HepG2 (cell line): Measurements from ENCODE around the gene MYORG. TPM values are rescaled to one million over a fixed set of nuclear protein-coding genes. Genes with fewer than 3 reads are reported as not detected.

Experiments
- ATF7 ChIP-seq, 2 experiments: fragments of 450-650 bp in 1 of 2; sonication (generic) in 1 of 2; formaldehyde crosslinking in 1 of 2; IDR thresholded peaks; 2 replicates each; pipeline versions ENCODE4 v1.4.0 to v1.6.1; 2016 to 2020; ENCODE audit warnings: antibody characterized with exemption in 1 of 2, mild to moderate bottlenecking in 1 of 2, missing genetic modification reagents in 1 of 2
- CENPX ChIP-seq: sonication (generic); formaldehyde crosslinking; IDR thresholded peaks from 2 replicates; pipeline ENCODE4 v1.9.0; 2021; ENCODE audit warnings: mild to moderate bottlenecking, missing genetic modification reagents, moderate library complexity
- EED ChIP-seq: sonication (generic); formaldehyde crosslinking; IDR thresholded peaks from 2 replicates; pipeline ENCODE4 v1.5.0; 2020; ENCODE audit warnings: mild to moderate bottlenecking, missing genetic modification reagents
- KAT7 ChIP-seq: IDR thresholded peaks from 2 replicates; pipeline ENCODE4 v1.6.1; 2018; ENCODE audit warnings: borderline replicate concordance, missing compliant biosample characterization
- MLLT10 ChIP-seq: sonication (generic); formaldehyde crosslinking; IDR thresholded peaks from 2 replicates; pipeline ENCODE4 v1.4.0; 2020; ENCODE audit warnings: missing genetic modification reagents
- NR2F6 ChIP-seq, 2 experiments: IDR thresholded peaks; 2 replicates each; pipeline ENCODE4 v1.6.1; 2016; ENCODE audit warnings: antibody characterized with exemption in 1 of 2, mild to moderate bottlenecking in 1 of 2
- PHF20 ChIP-seq: sonication (generic); formaldehyde crosslinking; IDR thresholded peaks from 2 replicates; pipeline ENCODE4 v1.5.0; 2020; ENCODE audit warnings: mild to moderate bottlenecking, missing genetic modification reagents
- RBM39 ChIP-seq: fragments of 200-400 bp; formaldehyde crosslinking; IDR thresholded peaks from one replicate; pipeline ENCODE4 v1.6.1; 2018; ENCODE audit warnings: antibody characterized with exemption, mild to moderate bottlenecking, low read depth, low read length; ENCODE audit not compliant: poor library complexity, severe bottlenecking
- TBL1XR1 ChIP-seq: fragments of 150-350 bp; IDR thresholded peaks from 2 replicates; pipeline ENCODE4 v1.6.1; 2014; ENCODE audit warnings: borderline replicate concordance, low read length; ENCODE audit not compliant: partially characterized antibody
- TBX2 ChIP-seq: sonication (generic); formaldehyde crosslinking; IDR thresholded peaks from 2 replicates; pipeline ENCODE4 v1.5.0; 2020; ENCODE audit warnings: missing genetic modification reagents, mild to moderate bottlenecking, borderline replicate concordance
- THAP11 ChIP-seq: IDR thresholded peaks from 2 replicates; pipeline ENCODE4 v1.6.1; 2016; ENCODE audit warnings: missing biosample characterization, missing genetic modification reagents
- ZBTB21 ChIP-seq: sonication (generic); formaldehyde crosslinking; IDR thresholded peaks from 2 replicates; pipeline ENCODE4 v1.4.0; 2020; ENCODE audit warnings: missing genetic modification reagents
- ZNF224 ChIP-seq: sonication (generic); formaldehyde crosslinking; IDR thresholded peaks from 2 replicates; pipeline ENCODE4 v1.5.0; 2020; ENCODE audit warnings: mild to moderate bottlenecking, missing genetic modification reagents
- ZNF225 ChIP-seq: sonication (generic); formaldehyde crosslinking; IDR thresholded peaks from 2 replicates; pipeline ENCODE4 v1.4.0; 2020; ENCODE audit warnings: mild to moderate bottlenecking, missing genetic modification reagents
- ZNF34 ChIP-seq: sonication (generic); formaldehyde crosslinking; IDR thresholded peaks from 2 replicates; pipeline ENCODE4 v1.4.0; 2020; ENCODE audit warnings: mild to moderate bottlenecking, missing genetic modification reagents, borderline replicate concordance
- ZNF556 ChIP-seq: sonication (generic); formaldehyde crosslinking; IDR thresholded peaks from 2 replicates; pipeline ENCODE4 v1.4.0; 2020; ENCODE audit warnings: mild to moderate bottlenecking, missing genetic modification reagents, borderline replicate concordance
- ZNF558 ChIP-seq: sonication (generic); formaldehyde crosslinking; IDR thresholded peaks from 2 replicates; pipeline ENCODE4 v1.9.0; 2022; ENCODE audit warnings: mild to moderate bottlenecking, missing genetic modification reagents, borderline replicate concordance
- ZNF652 ChIP-seq: IDR thresholded peaks from 2 replicates; pipeline ENCODE4 v1.6.1; 2016; ENCODE audit warnings: low read depth, borderline replicate concordance
- ZNF766 ChIP-seq: sonication (generic); formaldehyde crosslinking; IDR thresholded peaks from 2 replicates; pipeline ENCODE4 v1.5.0; 2020; ENCODE audit warnings: missing genetic modification reagents, borderline replicate concordance
- ZNF883 ChIP-seq: sonication (generic); formaldehyde crosslinking; IDR thresholded peaks from 2 replicates; pipeline ENCODE4 v1.5.1; 2020; ENCODE audit warnings: mild to moderate bottlenecking, missing genetic modification reagents; ENCODE audit errors: not compliant biosample characterization
- ZSCAN20 ChIP-seq: sonication (generic); formaldehyde crosslinking; IDR thresholded peaks from 2 replicates; pipeline ENCODE4 v1.4.0; 2020; ENCODE audit warnings: missing genetic modification reagents, mild to moderate bottlenecking, borderline replicate concordance
- ZSCAN22 ChIP-seq: sonication (generic); formaldehyde crosslinking; IDR thresholded peaks from 2 replicates; pipeline ENCODE4 v1.4.0; 2020; ENCODE audit warnings: mild to moderate bottlenecking, missing genetic modification reagents
- ZSCAN31 ChIP-seq: sonication (generic); formaldehyde crosslinking; IDR thresholded peaks from 2 replicates; pipeline ENCODE4 v1.5.0; 2020; ENCODE audit warnings: low read depth, mild to moderate bottlenecking, missing genetic modification reagents
- polyA plus RNA-seq, 8 experiments: library from polyadenylated mRNA; depleted of rRNA in 3 of 8; stranded (reverse) in 7 of 8; unstranded in 1 of 8; fragments of >200 nt; fragmentation: Illumina TruSeq in 4 of 8; extraction: Trizol in 4 of 8; gene quantifications; 2 replicates each; pipeline versions ENCODE4 v1.2.1 to v1.2.3, GENCODE V29; 2011 to 2016; ENCODE audit warnings: low read depth in 4 of 8, missing spikeins in 1 of 8, mixed read lengths in 1 of 8; ENCODE audit not compliant: insufficient read depth in 1 of 8
- total RNA-seq, 5 experiments: library from RNA; depleted of rRNA; stranded (reverse); fragments of >200 nt; fragmentation: Illumina TruSeq; extraction: Trizol; gene quantifications; 2 replicates each; pipeline ENCODE4 v1.2.3, GENCODE V29; 2016; ENCODE audit warnings: low read depth in 1 of 5
- TF ChIP-seq, protein P1 (sequence below): sonication (generic); formaldehyde crosslinking; IDR thresholded peaks from 2 replicates; pipeline ENCODE4 v1.4.0; 2020; ENCODE audit warnings: missing genetic modification reagents
- TF ChIP-seq, protein P2 (sequence below): sonication (generic); formaldehyde crosslinking; IDR thresholded peaks from 2 replicates; pipeline ENCODE4 v1.4.0; 2020; ENCODE audit warnings: missing genetic modification reagents
- TF ChIP-seq, protein P3 (sequence below): sonication (generic); formaldehyde crosslinking; IDR thresholded peaks from 2 replicates; pipeline ENCODE4 v1.4.0; 2020; ENCODE audit warnings: low read depth, mild to moderate bottlenecking, missing genetic modification reagents
- TF ChIP-seq, protein P4 (sequence below): sonication (generic); formaldehyde crosslinking; IDR thresholded peaks from 2 replicates; pipeline ENCODE4 v1.8.0; 2022; ENCODE audit warnings: mild to moderate bottlenecking, missing genetic modification reagents, moderate library complexity

Gene MYORG
- total and polyA plus RNA-seq, 2 of the 13 experiments (the other 11 are each of a cell fraction or from before 2014, with no cell fraction given), result 11.1 to 22.4 TPM

DNA sequence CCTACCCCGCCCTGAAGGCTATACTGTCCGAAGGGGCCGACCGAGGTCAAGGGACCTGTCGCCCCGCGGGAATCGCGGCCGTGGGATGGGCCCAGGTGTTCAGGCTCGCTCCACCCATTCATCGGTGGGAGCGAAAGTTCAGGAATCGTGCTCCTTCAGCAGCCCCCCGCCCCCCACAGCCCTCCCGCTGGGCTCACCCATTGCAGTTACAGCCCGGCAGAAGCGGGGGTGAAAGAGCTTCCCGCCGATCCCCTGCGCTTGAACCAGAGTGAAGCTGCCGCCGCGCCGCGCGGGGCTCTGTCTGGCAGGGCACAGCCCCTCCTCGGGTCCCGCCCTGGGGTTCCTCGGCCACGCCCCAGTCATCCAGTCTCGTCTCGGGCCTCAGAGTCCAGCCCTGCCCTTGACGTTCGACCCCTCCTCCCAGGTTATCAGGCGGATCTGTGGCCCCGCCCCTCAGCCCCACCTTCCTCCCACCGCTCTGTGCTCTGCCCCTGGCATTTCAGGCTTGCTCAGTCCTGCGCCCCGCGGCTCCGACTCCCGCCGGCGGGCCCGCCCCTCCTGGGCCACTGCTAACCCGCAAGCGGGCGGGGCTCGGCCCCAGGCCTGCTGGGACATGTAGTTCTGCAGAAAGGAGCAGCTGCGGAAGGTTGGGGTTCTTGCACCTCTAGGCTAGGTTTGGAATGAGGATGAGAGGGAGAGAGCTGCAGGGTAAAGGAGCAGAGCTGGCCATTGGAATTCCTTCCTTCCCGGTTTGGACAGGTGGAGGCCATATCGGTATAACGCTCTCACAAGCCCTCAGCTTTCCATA lies at the start of gene MYORG (continued):
- TF ChIP-seq, protein P1, sequence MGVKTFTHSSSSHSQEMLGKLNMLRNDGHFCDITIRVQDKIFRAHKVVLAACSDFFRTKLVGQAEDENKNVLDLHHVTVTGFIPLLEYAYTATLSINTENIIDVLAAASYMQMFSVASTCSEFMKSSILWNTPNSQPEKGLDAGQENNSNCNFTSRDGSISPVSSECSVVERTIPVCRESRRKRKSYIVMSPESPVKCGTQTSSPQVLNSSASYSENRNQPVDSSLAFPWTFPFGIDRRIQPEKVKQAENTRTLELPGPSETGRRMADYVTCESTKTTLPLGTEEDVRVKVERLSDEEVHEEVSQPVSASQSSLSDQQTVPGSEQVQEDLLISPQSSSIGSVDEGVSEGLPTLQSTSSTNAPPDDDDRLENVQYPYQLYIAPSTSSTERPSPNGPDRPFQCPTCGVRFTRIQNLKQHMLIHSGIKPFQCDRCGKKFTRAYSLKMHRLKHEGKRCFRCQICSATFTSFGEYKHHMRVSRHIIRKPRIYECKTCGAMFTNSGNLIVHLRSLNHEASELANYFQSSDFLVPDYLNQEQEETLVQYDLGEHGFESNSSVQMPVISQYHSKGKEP (CRISPR knock-in tag), result no peak
- TF ChIP-seq EED (CRISPR knock-in tag), result no peak
- TF ChIP-seq, protein P2, sequence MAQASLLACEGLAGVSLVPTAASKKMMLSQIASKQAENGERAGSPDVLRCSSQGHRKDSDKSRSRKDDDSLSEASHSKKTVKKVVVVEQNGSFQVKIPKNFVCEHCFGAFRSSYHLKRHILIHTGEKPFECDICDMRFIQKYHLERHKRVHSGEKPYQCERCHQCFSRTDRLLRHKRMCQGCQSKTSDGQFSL (CRISPR knock-in tag), result no peak
- TF ChIP-seq ZSCAN20 (CRISPR knock-in tag), result no peak; the same call in 1 of the 2 replicates
- 0 out of 2 replicates have a peak, but pooled peaks have one; percentile 17 for TF ChIP-seq NR2F6 (IDR thresholded peaks at IDR 0.05)
- peak; percentile 79 for TF ChIP-seq NR2F6 (CRISPR knock-in tag; IDR thresholded peaks at IDR 0.05)
- TF ChIP-seq ATF7 (IDR thresholded peaks at IDR 0.05), result no peak
- no peak for TF ChIP-seq ATF7 (CRISPR knock-in tag; IDR thresholded peaks at IDR 0.05)
- no peak for TF ChIP-seq CENPX
- TF ChIP-seq, protein P3, sequence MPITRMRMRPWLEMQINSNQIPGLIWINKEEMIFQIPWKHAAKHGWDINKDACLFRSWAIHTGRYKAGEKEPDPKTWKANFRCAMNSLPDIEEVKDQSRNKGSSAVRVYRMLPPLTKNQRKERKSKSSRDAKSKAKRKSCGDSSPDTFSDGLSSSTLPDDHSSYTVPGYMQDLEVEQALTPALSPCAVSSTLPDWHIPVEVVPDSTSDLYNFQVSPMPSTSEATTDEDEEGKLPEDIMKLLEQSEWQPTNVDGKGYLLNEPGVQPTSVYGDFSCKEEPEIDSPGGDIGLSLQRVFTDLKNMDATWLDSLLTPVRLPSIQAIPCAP, result no peak
- no peak for TF ChIP-seq ZSCAN31 (CRISPR knock-in tag)
- TF ChIP-seq ZNF225 (CRISPR knock-in tag), result no peak
- peak; percentile 82; the same call in 1 of the 2 replicates for TF ChIP-seq ZNF558 (CRISPR knock-in tag)
- TF ChIP-seq RBM39, result no peak
- TF ChIP-seq THAP11 (CRISPR knock-in tag), result peak; percentile 99
- TF ChIP-seq, protein P4, sequence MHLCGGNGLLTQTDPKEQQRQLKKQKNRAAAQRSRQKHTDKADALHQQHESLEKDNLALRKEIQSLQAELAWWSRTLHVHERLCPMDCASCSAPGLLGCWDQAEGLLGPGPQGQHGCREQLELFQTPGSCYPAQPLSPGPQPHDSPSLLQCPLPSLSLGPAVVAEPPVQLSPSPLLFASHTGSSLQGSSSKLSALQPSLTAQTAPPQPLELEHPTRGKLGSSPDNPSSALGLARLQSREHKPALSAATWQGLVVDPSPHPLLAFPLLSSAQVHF (CRISPR knock-in tag), result no peak
- TF ChIP-seq ZNF224 (CRISPR knock-in tag), result no peak
- TF ChIP-seq TBL1XR1, result peak; percentile 22
- TF ChIP-seq ZNF766 (CRISPR knock-in tag), result no peak
- peak; percentile 69; the same call in 1 of the 2 replicates for TF ChIP-seq TBX2 (CRISPR knock-in tag)
- TF ChIP-seq MLLT10 (CRISPR knock-in tag), result no peak
- 0 out of 2 replicates have a peak, but pooled peaks have one; percentile 34 for TF ChIP-seq ZNF34 (CRISPR knock-in tag)
- TF ChIP-seq PHF20 (CRISPR knock-in tag), result peak; percentile 57; the same call in 1 of the 2 replicates
- TF ChIP-seq KAT7 (CRISPR knock-in tag), result peak; percentile 66; the same call in 1 of the 2 replicates
- peak; percentile 10; the same call in 1 of the 2 replicates for TF ChIP-seq ZBTB21
- TF ChIP-seq ZNF883 (CRISPR knock-in tag), result no peak
- TF ChIP-seq ZSCAN22 (CRISPR knock-in tag), result no peak; the same call in 1 of the 2 replicates
- no peak for TF ChIP-seq ZNF652 (CRISPR knock-in tag)
- TF ChIP-seq ZNF556 (CRISPR knock-in tag), result peak; percentile 93; the same call in 1 of the 2 replicates
